H7 (cell line): ENCODE data around the gene AGBL1. TPM values are rescaled to one million over a fixed set of nuclear protein-coding genes. Genes with fewer than 3 reads are reported as not detected.
A peak's percentile ranks its signal among the peaks of the same experiment; 100 is the strongest.

Experiments used
- DNase-seq: peaks from one replicate; pipeline ENCODE4 v3.0.0; 2012
- H3K27me3 ChIP-seq: 2 replicates; pipeline ENCODE4 v1.6.0; 2011; ENCODE audit warnings: mild to moderate bottlenecking, low read length; ENCODE audit not compliant: control insufficient read depth, insufficient read depth
- H3K36me3 ChIP-seq: replicated peaks from 2 replicates; pipeline ENCODE4 v1.5.1; 2011; ENCODE audit warnings: low read length; ENCODE audit not compliant: control insufficient read depth, insufficient read depth
- H3K4me3 ChIP-seq: 2 replicates; pipeline ENCODE4 v1.5.1; 2011; ENCODE audit warnings: low read depth, mild to moderate bottlenecking, control low read depth, low read length, moderate library complexity; ENCODE audit not compliant: insufficient read depth
- total RNA-seq: library from RNA; depleted of rRNA; stranded (reverse); fragments of >200 nt; shearing (Covaris generic); gene quantifications from 2 replicates; pipeline ENCODE4 v1.2.3, GENCODE V29; 2014

The AGBL1 gene
- total RNA-seq, 1 experiment from 2014 or later: not detected

- Histone ChIP-seq H3K27me3 (no peaks in the 10 kb centered on the region), H3K36me3 (no peaks in the 10 kb centered on the region), H3K4me3 (no peak overlapping the region)
- DNase-seq: no peak
Observed at GRCh38 chr15:86611417-86612040, 531.9 kb downstream of the AGBL1 start.

GRCh38 chr15:86615411-86615810 is 535.7 kb downstream of the AGBL1 start:
- no peak overlapping the region for H3K4me3 ChIP-seq
- no peaks in the 10 kb centered on the region for H3K36me3 ChIP-seq
- no peaks in the 10 kb centered on the region for H3K27me3 ChIP-seq
- DNase-seq: no peak

- H3K27me3 ChIP-seq: no peaks in the 10 kb centered on the region
- no peak overlapping the region for H3K4me3 ChIP-seq
- no peaks in the 10 kb centered on the region for H3K36me3 ChIP-seq
- no peak for DNase-seq
Observed at GRCh38 chr15:86615816-86616215, 536.1 kb downstream of the AGBL1 start.

GRCh38 chr15:86616771-86617170 is 537.1 kb downstream of the AGBL1 start:
- H3K4me3 ChIP-seq: no peak overlapping the region
- H3K36me3 ChIP-seq: no peaks in the 10 kb centered on the region
- DNase-seq: no peak
- no peaks in the 10 kb centered on the region for H3K27me3 ChIP-seq

GRCh38 chr15:86620157-86620556 is 540.5 kb downstream of the AGBL1 start:
- no peak for DNase-seq
- H3K27me3 ChIP-seq: no peaks in the 10 kb centered on the region
- no peak overlapping the region for H3K4me3 ChIP-seq
- H3K36me3 ChIP-seq: no peaks in the 10 kb centered on the region

GRCh38 chr15:86620641-86621349 is 541.1 kb downstream of the AGBL1 start:
- Histone ChIP-seq H3K4me3 (no peak overlapping the region), H3K27me3 (no peaks in the 10 kb centered on the region), H3K36me3 (no peaks in the 10 kb centered on the region)
- no peak for DNase-seq

DNA sequence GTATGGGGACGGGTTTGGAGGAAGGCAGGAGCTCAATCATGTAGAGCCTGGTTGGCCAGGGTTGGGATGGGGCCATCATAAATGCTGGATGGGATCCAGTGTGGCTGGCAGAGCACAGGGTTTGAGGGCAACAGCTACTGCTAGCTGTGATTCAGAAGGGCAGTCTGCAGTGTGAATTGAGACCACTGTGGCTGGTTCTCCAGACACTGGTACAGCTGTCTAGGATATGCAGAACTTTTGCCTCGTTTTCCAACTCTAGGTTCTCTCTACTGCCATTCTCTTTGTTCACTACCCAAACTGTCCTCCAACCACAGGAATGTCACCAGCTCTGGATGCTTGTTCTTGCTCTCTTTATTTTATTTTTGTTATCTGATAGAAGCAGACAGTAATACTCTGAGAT is 543.6 kb downstream of the AGBL1 start:
- H3K27me3 ChIP-seq: no peaks in the 10 kb centered on the region
- no peak overlapping the region for H3K4me3 ChIP-seq
- H3K36me3 ChIP-seq: no peaks in the 10 kb centered on the region
- no peak for DNase-seq

DNA sequence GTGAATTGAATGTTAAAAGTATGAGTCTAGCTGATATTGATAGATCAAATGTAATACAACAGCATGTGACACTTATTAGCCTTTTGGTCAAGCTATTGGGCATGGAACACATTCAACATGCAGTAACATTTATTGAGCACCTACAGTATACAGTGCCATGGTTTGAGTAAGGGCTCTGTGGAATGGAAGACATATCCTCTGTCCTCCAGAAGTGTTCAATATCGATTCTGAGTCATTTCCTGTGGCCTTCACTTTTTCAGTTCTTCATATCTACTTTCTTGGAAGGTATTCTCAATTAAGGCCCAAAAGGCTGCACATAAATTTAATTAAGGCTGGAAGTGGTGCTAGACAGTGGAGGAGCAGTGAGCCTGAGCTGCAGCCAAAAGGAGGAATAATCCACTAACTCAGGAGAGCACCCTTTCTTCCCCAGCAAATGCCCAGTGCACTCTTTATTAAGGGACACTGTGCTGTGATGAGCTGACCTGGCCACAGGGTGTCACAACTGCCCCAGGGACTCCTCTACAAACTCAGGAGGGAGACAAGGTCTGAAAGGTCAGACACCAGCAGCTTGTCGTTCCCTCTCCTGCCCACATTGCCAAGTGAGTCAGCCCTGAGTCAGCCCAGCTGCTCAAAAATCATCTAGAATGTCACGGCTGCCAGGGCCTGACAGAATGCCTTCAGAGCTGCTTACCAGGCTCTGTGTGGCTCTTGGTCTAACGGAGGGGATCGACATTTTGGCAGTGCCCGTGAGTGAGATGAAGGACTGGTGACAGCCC is 544.8 kb downstream of the AGBL1 start:
- DNase-seq: peak; percentile 43
- Histone ChIP-seq H3K36me3 (no peaks in the 10 kb centered on the region), H3K27me3 (no peaks in the 10 kb centered on the region), H3K4me3 (no peak overlapping the region)

DNA sequence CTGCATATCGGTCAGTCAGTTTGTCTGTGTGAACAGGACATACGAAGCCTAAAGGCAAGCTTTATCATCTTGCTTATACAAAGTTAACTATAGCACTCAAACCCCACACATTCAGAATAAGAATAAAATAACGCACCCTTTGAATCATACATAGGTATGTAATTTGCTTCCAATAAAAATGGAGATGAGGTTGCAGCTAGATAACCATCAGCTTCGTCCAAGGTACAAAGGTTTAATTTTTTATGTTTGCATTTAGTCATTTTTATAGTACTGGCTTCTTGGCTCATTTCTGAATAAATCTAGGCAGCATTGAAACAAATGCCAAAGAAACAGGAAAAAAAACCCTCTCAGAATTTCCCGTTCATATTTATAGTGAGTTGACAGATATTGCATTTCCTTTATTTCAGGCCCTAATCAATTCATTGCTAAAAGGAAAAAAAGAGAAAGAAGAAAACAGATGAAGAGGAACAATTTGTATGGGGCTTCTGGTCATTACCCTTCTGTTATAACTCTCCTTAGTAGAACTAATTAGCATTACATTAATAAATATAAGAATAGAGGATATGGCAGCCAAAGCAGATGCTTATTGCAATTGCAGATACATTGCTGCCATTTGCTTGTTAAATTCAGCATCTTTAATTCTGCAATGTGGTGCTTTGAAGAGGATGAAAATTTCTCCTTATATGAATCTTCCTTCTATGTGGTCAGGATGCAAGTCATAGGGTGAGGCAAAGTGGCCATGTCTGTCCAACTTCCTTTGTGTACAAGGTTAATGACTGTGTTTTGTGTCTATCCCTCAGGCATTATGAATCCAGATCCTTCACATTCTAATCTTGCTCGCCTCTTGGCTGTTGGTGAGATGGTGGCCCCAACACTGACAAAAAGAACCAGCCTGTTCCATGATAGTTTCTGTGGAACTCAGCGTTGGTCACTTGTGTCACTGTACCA is 550.0 kb downstream of the AGBL1 start:
- DNase-seq: no peak
- H3K27me3 ChIP-seq: no peaks in the 10 kb centered on the region

DNA sequence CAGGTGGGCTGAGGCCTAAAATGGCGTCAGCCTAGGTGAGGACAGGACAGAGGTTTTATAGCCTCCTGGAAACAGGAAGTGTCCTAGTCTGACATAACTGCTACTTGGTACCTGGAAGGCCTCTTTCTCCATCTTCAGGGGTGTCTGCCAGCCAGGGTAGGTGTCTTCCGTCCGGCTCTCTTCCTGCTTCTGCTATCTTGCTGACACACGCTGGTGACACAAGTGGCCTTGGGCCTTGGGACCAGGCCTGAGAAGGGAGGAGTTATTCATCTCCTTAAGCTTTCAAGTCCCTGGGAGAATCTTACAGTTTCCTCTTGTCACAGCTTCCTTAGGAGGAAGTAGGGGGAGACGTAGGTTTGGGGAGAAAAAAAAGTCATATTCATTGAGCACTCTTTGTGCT is 551.3 kb downstream of the AGBL1 start:
- no peak for DNase-seq
- no peak overlapping the region for H3K4me3 ChIP-seq
- H3K27me3 ChIP-seq: no peaks in the 10 kb centered on the region
- H3K36me3 ChIP-seq: no peaks in the 10 kb centered on the region

More for the DNA sequence above, 550.0 kb downstream of the AGBL1 start:
- Histone ChIP-seq H3K4me3 (no peak overlapping the region), H3K36me3 (no peaks in the 10 kb centered on the region)

- Histone ChIP-seq H3K36me3 (no peaks in the 10 kb centered on the region), H3K27me3 (no peaks in the 10 kb centered on the region), H3K4me3 (no peak overlapping the region)
- DNase-seq: no peak
Observed at GRCh38 chr15:86634146-86634545, 554.5 kb downstream of the AGBL1 start.

DNA sequence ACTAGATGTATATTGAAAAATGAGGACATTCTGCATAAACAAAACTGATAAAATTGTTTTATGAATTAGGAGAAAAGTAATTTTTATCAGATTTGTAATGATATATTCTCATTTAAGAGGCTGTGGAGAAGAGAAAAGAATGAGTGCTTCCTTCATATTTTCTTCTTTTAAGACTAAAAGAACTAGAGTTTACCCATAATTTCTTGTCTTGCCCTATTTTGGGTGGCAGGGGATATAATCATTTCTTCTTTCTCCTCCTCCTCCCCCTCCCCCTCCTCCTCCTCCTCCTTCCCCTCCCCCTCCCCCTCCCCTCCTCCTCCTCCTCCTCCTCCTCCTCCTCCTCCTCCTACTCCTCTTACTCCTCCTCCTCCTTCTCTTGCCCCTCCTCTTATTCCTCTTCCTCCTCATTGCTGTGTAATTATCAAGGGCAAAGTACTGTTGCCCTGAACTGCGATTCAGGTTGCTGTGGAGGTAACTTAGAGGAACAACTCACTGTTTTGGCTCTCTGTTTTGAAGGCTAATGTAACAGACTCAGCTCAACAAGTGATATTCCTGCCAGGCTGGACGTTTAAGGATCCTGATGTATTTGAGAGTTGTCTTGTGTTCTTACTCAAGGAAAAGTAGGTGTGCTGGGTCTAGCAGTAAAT is 555.4 kb downstream of the AGBL1 start:
- H3K27me3 ChIP-seq: no peaks in the 10 kb centered on the region
- H3K4me3 ChIP-seq: no peak overlapping the region
- DNase-seq: no peak
- H3K36me3 ChIP-seq: no peaks in the 10 kb centered on the region

- Histone ChIP-seq H3K27me3 (no peaks in the 10 kb centered on the region), H3K4me3 (no peak overlapping the region), H3K36me3 (no peaks in the 10 kb centered on the region)
- DNase-seq: no peak
Observed at GRCh38 chr15:86644339-86644738, 564.7 kb downstream of the AGBL1 start.
